ENCODE data around the gene RASSF5. TPM values are rescaled to one million over a fixed set of nuclear protein-coding genes. Genes with fewer than 3 reads are reported as not detected.

RASSF5 gene
- polyA plus RNA-seq, 4 donors, result 5.0 to 6.4 (median 5.2) TPM

GRCh38 chr1:206540044-206540780 is 32.9 kb downstream of the RASSF5 start:
- no peak for DNase-seq (ENCODE audit: low read depth in 4 of 4, low spot score in 3 of 4)

GRCh38 chr1:206541236-206541833 is 34.0 kb downstream of the RASSF5 start:
- DNase-seq (ENCODE audit: low read depth in 4 of 4, low spot score in 3 of 4), result no peak

- peak in 3 of 4 donors; percentile 41 to 59 (median 54) for DNase-seq (ENCODE audit: low read depth in 4 of 4, low spot score in 3 of 4)
Measured at GRCh38 chr1:206544562-206545257, 37.4 kb downstream of the RASSF5 start.

GRCh38 chr1:206545351-206545750 is 38.0 kb downstream of the RASSF5 start:
- DNase-seq (ENCODE audit: low read depth in 4 of 4, low spot score in 3 of 4), result no peak

GRCh38 chr1:206547104-206547503 is 39.8 kb downstream of the RASSF5 start:
- no peak for DNase-seq (ENCODE audit: low read depth in 4 of 4, low spot score in 3 of 4)

- DNase-seq (ENCODE audit: low read depth in 4 of 4, low spot score in 3 of 4), result no peak
Measured at GRCh38 chr1:206550446-206550845, 43.1 kb downstream of the RASSF5 start.

- DNase-seq (ENCODE audit: low read depth in 4 of 4, low spot score in 3 of 4), result no peak
Measured at GRCh38 chr1:206551296-206551985, 44.1 kb downstream of the RASSF5 start.

GRCh38 chr1:206551986-206552326 is 44.6 kb downstream of the RASSF5 start:
- DNase-seq (ENCODE audit: low read depth in 4 of 4, low spot score in 3 of 4), result no peak

GRCh38 chr1:206554211-206554610 is 46.9 kb downstream of the RASSF5 start:
- DNase-seq (ENCODE audit: low read depth in 4 of 4, low spot score in 3 of 4), result no peak

- no peak for DNase-seq (ENCODE audit: low read depth in 4 of 4, low spot score in 3 of 4)
Measured at GRCh38 chr1:206554701-206555472, 47.6 kb downstream of the RASSF5 start.

GRCh38 chr1:206555473-206555935 is 48.2 kb downstream of the RASSF5 start:
- no peak for DNase-seq (ENCODE audit: low read depth in 4 of 4, low spot score in 3 of 4)

GRCh38 chr1:206556047-206556749 is 48.9 kb downstream of the RASSF5 start:
- no peak for DNase-seq (ENCODE audit: low read depth in 4 of 4, low spot score in 3 of 4)

- DNase-seq (ENCODE audit: low read depth in 4 of 4, low spot score in 3 of 4), result peak in 2 of 4 donors; percentile 46 to 48
Measured at GRCh38 chr1:206556750-206557635, 49.7 kb downstream of the RASSF5 start.

GRCh38 chr1:206557636-206558473 is 50.5 kb downstream of the RASSF5 start:
- no peak for DNase-seq (ENCODE audit: low read depth in 4 of 4, low spot score in 3 of 4)

GRCh38 chr1:206558794-206559671 is 51.7 kb downstream of the RASSF5 start:
- no peak for DNase-seq (ENCODE audit: low read depth in 4 of 4, low spot score in 3 of 4)

GRCh38 chr1:206559672-206559995 is 52.3 kb downstream of the RASSF5 start:
- no peak for DNase-seq (ENCODE audit: low read depth in 4 of 4, low spot score in 3 of 4)
